NCI-H146 (cell line): ENCODE results near the gene SLC30A7.
A peak's percentile ranks its signal among the peaks of the same experiment; 100 is the strongest.
"Not testable (repeated sequence)": the region's sequence is repeated elsewhere in the genome, so short reads cannot be mapped to it uniquely, and the experiment has no call there.

Experiments used
- DNase-seq: peaks from one replicate; lab custom pipeline; 2025; lab: John Stamatoyannopoulos, UW

The SLC30A7 gene

GRCh38 chr1:100895540-100896480 is at the start of gene SLC30A7:
Gene SLC30A7 (plus strand): TSS chr1:100896090. CDS start chr1:100896263, 173 bp downstream.
- peak; percentile 92 for DNase-seq

- peak; percentile 2 for DNase-seq
These were observed 48.4 kb upstream of the SLC30A7 start for GRCh38 chr1:100847361-100848082.

- DNase-seq = no peak
These were observed 44.2 kb upstream of the SLC30A7 start for GRCh38 chr1:100851726-100852125.

- DNase-seq = no peak
These were observed 42.9 kb upstream of the SLC30A7 start for GRCh38 chr1:100852976-100853375.

GRCh38 chr1:100855116-100855515 is 40.8 kb upstream of the SLC30A7 start:
- DNase-seq = not testable (repeated sequence)

GRCh38 chr1:100860397-100860991 is 35.4 kb upstream of the SLC30A7 start:
- no peak for DNase-seq

GRCh38 chr1:100861379-100861778 is 34.5 kb upstream of the SLC30A7 start:
- no peak for DNase-seq

- DNase-seq = no peak
These were observed 33.3 kb upstream of the SLC30A7 start for GRCh38 chr1:100862591-100862990.

- DNase-seq = peak; percentile 14
These were observed 29.6 kb upstream of the SLC30A7 start for GRCh38 chr1:100866041-100866900.

- DNase-seq = no peak
These were observed 29.0 kb upstream of the SLC30A7 start for GRCh38 chr1:100866901-100867206.

GRCh38 chr1:100868364-100868995 is 27.4 kb upstream of the SLC30A7 start:
- peak; percentile 23 for DNase-seq

GRCh38 chr1:100869996-100870395 is 25.9 kb upstream of the SLC30A7 start:
- DNase-seq = no peak

- no peak for DNase-seq
These were observed 21.5 kb upstream of the SLC30A7 start for GRCh38 chr1:100874433-100874832.

GRCh38 chr1:100875228-100875627 is 20.7 kb upstream of the SLC30A7 start:
- peak; percentile 88 for DNase-seq

- DNase-seq = no peak
These were observed 19.6 kb upstream of the SLC30A7 start for GRCh38 chr1:100876291-100876690.

GRCh38 chr1:100879422-100879821 is 16.5 kb upstream of the SLC30A7 start:
- no peak for DNase-seq

- no peak for DNase-seq
These were observed 14.2 kb upstream of the SLC30A7 start for GRCh38 chr1:100881687-100882086.

- DNase-seq = no peak
These were observed 13.2 kb upstream of the SLC30A7 start for GRCh38 chr1:100882698-100883097.

GRCh38 chr1:100883963-100884362 is 11.9 kb upstream of the SLC30A7 start:
- DNase-seq = peak; percentile 13

- DNase-seq = not testable (repeated sequence)
These were observed 6.9 kb upstream of the SLC30A7 start for GRCh38 chr1:100889007-100889406.

GRCh38 chr1:100889869-100890482 is 5.9 kb upstream of the SLC30A7 start:
- DNase-seq = not testable (repeated sequence)
